ENCODE data around the gene SLC7A9. TPM values are rescaled to one million over a fixed set of nuclear protein-coding genes. Genes with fewer than 3 reads are reported as not detected.
"Not testable (repeated sequence)": the region's sequence is repeated elsewhere in the genome, so short reads cannot be mapped to it uniquely, and the experiment has no call there.

SLC7A9 gene
- total and polyA plus RNA-seq, 2 donors (not counting 3 experiments of a cell fraction or from before 2014, with no cell fraction given), result 0.06 TPM; not detected in 1

DNA sequence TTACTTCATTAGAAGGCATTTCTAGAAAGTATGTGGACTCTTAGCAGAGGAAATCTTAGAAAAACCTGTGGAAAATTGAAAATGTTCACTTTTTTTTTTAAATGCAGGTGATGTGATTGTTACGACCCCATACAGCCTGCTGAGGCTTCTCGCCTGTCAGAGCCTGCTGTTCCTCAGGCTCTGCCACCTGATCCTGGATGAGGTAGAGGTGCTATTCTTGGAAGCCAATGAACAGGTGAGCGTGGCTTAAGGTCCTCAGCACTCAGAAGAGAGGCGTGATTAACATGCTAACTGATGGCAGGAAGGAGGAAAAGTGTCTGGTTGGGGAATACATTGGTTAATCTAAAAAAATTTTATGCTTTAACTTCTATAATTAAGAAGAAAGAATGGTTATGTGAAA is 71.4 kb downstream of the SLC7A9 start:
- intact Hi-C loops (cut with micrococcal nuclease), result no loop called here
- no peak overlapping the region for H3K27ac ChIP-seq (ENCODE audit: insufficient read depth, low read depth, low read length)
- no peak overlapping the region for H3K9ac ChIP-seq (replicated peaks; ENCODE audit: extremely low read depth, insufficient read depth, low read length)
- DNase-seq (ENCODE audit: low read depth, low spot score), result no peak
- CTCF ChIA-PET, result no interaction called here
- no peak overlapping the region for H3K4me3 ChIP-seq (replicated peaks in 1 of 3; ENCODE audit: insufficient read depth in 1 of 3, low read depth in 1 of 3, low read length in 3 of 3)
- H2AFZ ChIP-seq (ENCODE audit: low read depth, low read length), result no peak overlapping the region
- no peaks in the 10 kb centered on the region for H3K9me3 ChIP-seq (replicated peaks; ENCODE audit: control insufficient read depth, insufficient read depth, low read length)
- dilution Hi-C loops (cut with MboI; ENCODE audit: extremely low pct_ligation_motif_present, low sequenced_read_pairs), result no loop called here
- H3K79me2 ChIP-seq (ENCODE audit: control insufficient read depth, insufficient read depth, low read length), result no peaks in the 10 kb centered on the region
- H3K36me3 ChIP-seq (ENCODE audit: control insufficient read depth in 2 of 2, extremely low read depth in 1 of 2, insufficient read depth in 2 of 2, low read length in 2 of 2), result no peaks in the 10 kb centered on the region
- H3K9me1 ChIP-seq (replicated peaks; ENCODE audit: control insufficient read depth, extremely low read depth, insufficient read depth, low read length), result no peaks in the 10 kb centered on the region
- no peaks in the 10 kb centered on the region for H3K27me3 ChIP-seq (ENCODE audit: control insufficient read depth in 2 of 2, insufficient read depth in 2 of 2, low read length in 2 of 2)
- no peak for FAIRE-seq
- TF ChIP-seq MYC (IDR thresholded peaks at IDR 0.05; ENCODE audit: low read depth, low read length) (no peak), GATA2 (IDR thresholded peaks at IDR 0.05; ENCODE audit: insufficient read depth, insufficient read length, low read depth, low read length) (no peak)
- H4K20me1 ChIP-seq (replicated peaks; ENCODE audit: control insufficient read depth, extremely low read depth, insufficient read depth, low read length), result no peaks in the 10 kb centered on the region
- BruUV-seq (replicated peaks), result no TSS peak
- POLR2A ChIA-PET, result no interaction called here
- no peak overlapping the region for H3K4me2 ChIP-seq (ENCODE audit: insufficient read depth, low read length)
- no peaks in the 10 kb centered on the region for H3K4me1 ChIP-seq (ENCODE audit: control insufficient read depth, extremely low read depth, insufficient read depth, low read length)

DNA sequence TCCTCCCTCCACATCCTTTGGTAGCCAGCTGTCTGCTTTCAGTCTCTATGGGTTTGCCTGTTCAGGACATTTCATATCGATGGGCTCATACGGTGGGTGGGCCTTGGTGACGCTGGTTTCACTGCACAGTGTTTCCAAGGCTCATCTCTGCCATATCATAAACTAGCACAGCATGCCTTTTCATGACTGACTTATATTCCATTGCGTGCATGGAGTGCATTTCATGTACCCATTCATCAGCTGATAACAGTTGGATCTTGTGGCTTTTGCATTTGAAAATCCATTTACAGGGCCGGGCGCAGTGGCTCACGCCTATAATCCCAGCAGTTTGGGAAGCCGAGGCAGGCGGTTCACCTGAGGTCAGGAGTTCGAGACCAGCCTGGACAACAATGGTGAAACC is 80.1 kb downstream of the SLC7A9 start:
- no peak for FAIRE-seq
- dilution Hi-C loops (cut with MboI; ENCODE audit: extremely low pct_ligation_motif_present, low sequenced_read_pairs), result no loop called here
- CTCF ChIA-PET, result no interaction called here

DNA sequence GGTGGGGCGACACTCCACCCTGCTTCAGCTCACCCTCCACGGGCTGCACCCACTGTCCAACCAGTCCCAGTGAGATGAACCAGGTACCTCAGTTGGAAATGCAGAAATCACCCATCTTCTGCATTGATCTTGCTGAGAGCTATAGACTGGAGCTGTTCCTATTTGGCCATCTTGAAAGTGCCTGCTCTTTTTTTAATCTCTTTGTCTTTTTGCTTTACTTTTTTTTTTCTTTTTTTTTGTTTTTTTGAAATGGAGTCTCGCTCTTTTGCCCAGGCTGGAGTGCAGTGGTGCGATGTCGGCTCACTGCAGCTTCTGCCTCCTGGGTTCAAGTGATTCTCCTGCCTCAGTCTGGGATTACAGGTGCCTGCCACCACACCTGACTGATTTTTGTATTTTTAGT is 81.7 kb downstream of the SLC7A9 start:
- H3K9me1 ChIP-seq (replicated peaks; ENCODE audit: control insufficient read depth, extremely low read depth, insufficient read depth, low read length); H3K4me3 ChIP-seq (replicated peaks in 1 of 3; ENCODE audit: insufficient read depth in 1 of 3, low read depth in 1 of 3, low read length in 3 of 3); H3K4me2 ChIP-seq (ENCODE audit: insufficient read depth, low read length); H3K9me3 ChIP-seq (replicated peaks; ENCODE audit: control insufficient read depth, insufficient read depth, low read length); H2AFZ ChIP-seq (ENCODE audit: low read depth, low read length); POLR2A ChIA-PET; dilution Hi-C loops (cut with MboI; ENCODE audit: extremely low pct_ligation_motif_present, low sequenced_read_pairs); FAIRE-seq; DNase-seq (ENCODE audit: low read depth, low spot score); H3K27ac ChIP-seq (ENCODE audit: insufficient read depth, low read depth, low read length); CTCF ChIA-PET; H4K20me1 ChIP-seq (replicated peaks; ENCODE audit: control insufficient read depth, extremely low read depth, insufficient read depth, low read length); H3K79me2 ChIP-seq (ENCODE audit: control insufficient read depth, insufficient read depth, low read length); BruUV-seq (replicated peaks); intact Hi-C loops (cut with micrococcal nuclease); H3K4me1 ChIP-seq (ENCODE audit: control insufficient read depth, extremely low read depth, insufficient read depth, low read length); H3K36me3 ChIP-seq (ENCODE audit: control insufficient read depth in 2 of 2, extremely low read depth in 1 of 2, insufficient read depth in 2 of 2, low read length in 2 of 2); H3K9ac ChIP-seq (replicated peaks; ENCODE audit: extremely low read depth, insufficient read depth, low read length); H3K27me3 ChIP-seq (ENCODE audit: control insufficient read depth in 2 of 2, insufficient read depth in 2 of 2, low read length in 2 of 2): not testable (repeated sequence)

More for the DNA sequence above, 80.1 kb downstream of the SLC7A9 start:
- BruUV-seq (replicated peaks), result no TSS peak
- TF ChIP-seq MYC (IDR thresholded peaks at IDR 0.05; ENCODE audit: low read depth, low read length), result no peak
- TF ChIP-seq, protein P1, sequence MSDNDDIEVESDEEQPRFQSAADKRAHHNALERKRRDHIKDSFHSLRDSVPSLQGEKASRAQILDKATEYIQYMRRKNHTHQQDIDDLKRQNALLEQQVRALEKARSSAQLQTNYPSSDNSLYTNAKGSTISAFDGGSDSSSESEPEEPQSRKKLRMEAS (IDR thresholded peaks at IDR 0.05; ENCODE audit: insufficient read depth, insufficient read length), result no peak
- TF ChIP-seq GATA2 (IDR thresholded peaks at IDR 0.05; ENCODE audit: insufficient read depth, insufficient read length, low read depth, low read length), result no peak
- no peak for TF ChIP-seq FOS (IDR thresholded peaks at IDR 0.05; ENCODE audit: borderline replicate concordance, insufficient read depth, low read length)
- no peak for TF ChIP-seq POLR2AphosphoS5 (IDR thresholded peaks at IDR 0.05; ENCODE audit: insufficient read depth, low read depth, low read length)
- TF ChIP-seq POLR2A (IDR thresholded peaks at IDR 0.05; ENCODE audit: low read depth, low read length), result no peak
- TF ChIP-seq, protein P2, sequence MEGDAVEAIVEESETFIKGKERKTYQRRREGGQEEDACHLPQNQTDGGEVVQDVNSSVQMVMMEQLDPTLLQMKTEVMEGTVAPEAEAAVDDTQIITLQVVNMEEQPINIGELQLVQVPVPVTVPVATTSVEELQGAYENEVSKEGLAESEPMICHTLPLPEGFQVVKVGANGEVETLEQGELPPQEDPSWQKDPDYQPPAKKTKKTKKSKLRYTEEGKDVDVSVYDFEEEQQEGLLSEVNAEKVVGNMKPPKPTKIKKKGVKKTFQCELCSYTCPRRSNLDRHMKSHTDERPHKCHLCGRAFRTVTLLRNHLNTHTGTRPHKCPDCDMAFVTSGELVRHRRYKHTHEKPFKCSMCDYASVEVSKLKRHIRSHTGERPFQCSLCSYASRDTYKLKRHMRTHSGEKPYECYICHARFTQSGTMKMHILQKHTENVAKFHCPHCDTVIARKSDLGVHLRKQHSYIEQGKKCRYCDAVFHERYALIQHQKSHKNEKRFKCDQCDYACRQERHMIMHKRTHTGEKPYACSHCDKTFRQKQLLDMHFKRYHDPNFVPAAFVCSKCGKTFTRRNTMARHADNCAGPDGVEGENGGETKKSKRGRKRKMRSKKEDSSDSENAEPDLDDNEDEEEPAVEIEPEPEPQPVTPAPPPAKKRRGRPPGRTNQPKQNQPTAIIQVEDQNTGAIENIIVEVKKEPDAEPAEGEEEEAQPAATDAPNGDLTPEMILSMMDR (IDR thresholded peaks at IDR 0.05; ENCODE audit: extremely low read depth in 1 of 2, insufficient read depth in 1 of 2, low read depth in 1 of 2, low read length in 2 of 2), result no peak
- no peak for TF ChIP-seq EZH2 (IDR thresholded peaks at IDR 0.05; ENCODE audit: borderline replicate concordance, low read depth, low read length, severe bottlenecking)
- TF ChIP-seq JUN (IDR thresholded peaks at IDR 0.05; ENCODE audit: borderline replicate concordance, insufficient read depth, insufficient read length, low read depth), result no peak
- Histone ChIP-seq H3K79me2 (ENCODE audit: control insufficient read depth, insufficient read depth, low read length) (no peaks in the 10 kb centered on the region), H4K20me1 (replicated peaks; ENCODE audit: control insufficient read depth, extremely low read depth, insufficient read depth, low read length) (no peaks in the 10 kb centered on the region), H3K9me3 (replicated peaks; ENCODE audit: control insufficient read depth, insufficient read depth, low read length) (no peaks in the 10 kb centered on the region), H3K36me3 (ENCODE audit: control insufficient read depth in 2 of 2, extremely low read depth in 1 of 2, insufficient read depth in 2 of 2, low read length in 2 of 2) (no peaks in the 10 kb centered on the region), H3K9ac (replicated peaks; ENCODE audit: extremely low read depth, insufficient read depth, low read length) (no peak overlapping the region), H3K27ac (ENCODE audit: insufficient read depth, low read depth, low read length) (no peak overlapping the region), H2AFZ (ENCODE audit: low read depth, low read length) (no peak overlapping the region), H3K4me2 (ENCODE audit: insufficient read depth, low read length) (no peak overlapping the region), H3K9me1 (replicated peaks; ENCODE audit: control insufficient read depth, extremely low read depth, insufficient read depth, low read length) (no peaks in the 10 kb centered on the region), H3K27me3 (ENCODE audit: control insufficient read depth in 2 of 2, insufficient read depth in 2 of 2, low read length in 2 of 2) (no peaks in the 10 kb centered on the region), H3K4me1 (ENCODE audit: control insufficient read depth, extremely low read depth, insufficient read depth, low read length) (no peaks in the 10 kb centered on the region), H3K4me3 (replicated peaks in 1 of 3; ENCODE audit: insufficient read depth in 1 of 3, low read depth in 1 of 3, low read length in 3 of 3) (no peak overlapping the region)
- intact Hi-C loops (cut with micrococcal nuclease), result no loop called here
- POLR2A ChIA-PET, result no interaction called here
- no peak for DNase-seq (ENCODE audit: low read depth, low spot score)
